ENCODE results near the gene SEPTIN8. TPM values are rescaled to one million over a fixed set of nuclear protein-coding genes. Genes with fewer than 3 reads are reported as not detected.

The SEPTIN8 gene
- total and polyA plus RNA-seq, 10 of the 15 experiments (the other 5 are each of a cell fraction or from before 2014, with no cell fraction given), result 6.1 to 96.1 (median 29.4) TPM

- no peak for TF ChIP-seq CBX3 (IDR thresholded peaks at IDR 0.05; ENCODE audit: borderline replicate concordance, low read depth)
- no peak for TF ChIP-seq ZBTB11 (CRISPR knock-in tag; IDR thresholded peaks at IDR 0.05)
- peak; percentile 42; the same call in 1 of the 2 replicates for TF ChIP-seq POLR2A (IDR thresholded peaks at IDR 0.05; ENCODE audit: low read depth, low read length)
- no peak for TF ChIP-seq SRF (IDR thresholded peaks at IDR 0.05; ENCODE audit: low read depth in 2 of 2, low read length in 2 of 2)
- TF ChIP-seq PAX8 (IDR thresholded peaks at IDR 0.05), result no peak
- TF ChIP-seq ZBTB40 (IDR thresholded peaks at IDR 0.05; ENCODE audit: borderline replicate concordance), result no peak
- no peak for TF ChIP-seq EP300 (IDR thresholded peaks at IDR 0.05; ENCODE audit: borderline replicate concordance in 1 of 2, control insufficient read depth in 1 of 2, low read depth in 2 of 2, low read length in 2 of 2)
- TF ChIP-seq MLLT1 (IDR thresholded peaks at IDR 0.05), result peak; percentile 92
- no peak for TF ChIP-seq USF2 (IDR thresholded peaks at IDR 0.05; ENCODE audit: borderline replicate concordance, low read depth, low read length)
- peak; percentile 80 for TF ChIP-seq GATAD2B (conservative IDR thresholded peaks at IDR 0.05; ENCODE audit: low read depth)
- peak; percentile 70 for TF ChIP-seq LARP7 (IDR thresholded peaks at IDR 0.05)
- no peak for TF ChIP-seq JUND (IDR thresholded peaks at IDR 0.05; ENCODE audit: low read depth, low read length)
- TF ChIP-seq MTA2 (IDR thresholded peaks at IDR 0.05; ENCODE audit: low read depth), result no peak
- TF ChIP-seq ZNF217 (IDR thresholded peaks at IDR 0.05), result no peak
- 0 out of 2 replicates have a peak, but pooled peaks have one; percentile 19 for TF ChIP-seq BACH1 (IDR thresholded peaks at IDR 0.05; ENCODE audit: borderline replicate concordance)
- TF ChIP-seq MTA3 (IDR thresholded peaks at IDR 0.05; ENCODE audit: borderline replicate concordance, low read length), result no peak
- no peak for TF ChIP-seq EZH2 (IDR thresholded peaks at IDR 0.05; ENCODE audit: borderline replicate concordance, control insufficient read depth, low read depth, low read length)
- TF ChIP-seq TCF3 (IDR thresholded peaks at IDR 0.05; ENCODE audit: borderline replicate concordance, insufficient read depth, low read depth, low read length), result no peak
Measured at GRCh38 chr5:132747616-132748440, 29.2 kb downstream of the SEPTIN8 start (continued).

Data from GM12878 (cell line).